Calu3 (cell line): ENCODE results near the gene IQSEC3. TPM values are rescaled to one million over a fixed set of nuclear protein-coding genes. Genes with fewer than 3 reads are reported as not detected.
"Not testable (repeated sequence)": the region's sequence is repeated elsewhere in the genome, so short reads cannot be mapped to it uniquely, and the experiment has no call there.

ENCODE experiments used
- BruUV-seq: library from RNA; stranded (reverse); fragments of 400-500 nt; replicated peaks from 2 replicates; lab custom pipeline; 2021; lab: Mats Ljungman, UMichigan
- CTCF ChIA-PET: fragments of 300-600 bp; sonication (Branson Sonifier 250); formaldehyde crosslinking; loops from one replicate; lab custom pipeline; 2022; ENCODE audit warnings: antibody characterized with exemption; lab: Charles Lee
- DNase-seq: peaks from one replicate; pipeline ENCODE4 v3.0.0; 2022
- H3K27ac Mint-ChIP-seq: one replicate; pipeline ENCODE4 v1.8.0; 2022; ENCODE audit warnings: mixed read lengths; ENCODE audit not compliant: unreplicated experiment
- H3K27me3 Mint-ChIP-seq: one replicate; pipeline ENCODE4 v1.8.0; 2022; ENCODE audit warnings: mixed read lengths; ENCODE audit not compliant: unreplicated experiment
- H3K36me3 Mint-ChIP-seq: one replicate; pipeline ENCODE4 v1.8.0; 2022; ENCODE audit warnings: mild to moderate bottlenecking, moderate library complexity, mixed read lengths; ENCODE audit not compliant: insufficient read depth, unreplicated experiment
- H3K4me1 Mint-ChIP-seq: one replicate; pipeline ENCODE4 v1.8.0; 2022; ENCODE audit warnings: mild to moderate bottlenecking, low read depth, mixed read lengths; ENCODE audit not compliant: unreplicated experiment
- H3K4me3 Mint-ChIP-seq: one replicate; pipeline ENCODE4 v1.8.0; 2022; ENCODE audit warnings: mild to moderate bottlenecking, low read depth, moderate library complexity, mixed read lengths; ENCODE audit not compliant: unreplicated experiment
- H3K9me3 Mint-ChIP-seq: one replicate; pipeline ENCODE4 v1.8.0; 2022; ENCODE audit warnings: low read depth, mixed read lengths; ENCODE audit not compliant: unreplicated experiment
- CTCF ChIP-seq: fragments of 200-600 bp; IDR thresholded peaks from one replicate; pipeline ENCODE4 v1.8.0; 2022; ENCODE audit warnings: antibody characterized with exemption; ENCODE audit not compliant: unreplicated experiment
- intact Hi-C: fragments of 100-400 bp; cut with micrococcal nuclease; formaldehyde crosslinking; loops from one replicate; pipeline ENCODE4 v1.10.0; 2022; ENCODE audit not compliant: unreplicated experiment
- total RNA-seq: library from RNA; stranded (reverse); gene quantifications from 2 replicates; pipeline ENCODE4 v1.2.3, GENCODE V29; 2022

IQSEC3 gene
- total RNA-seq, 1 experiment from 2014 or later = not detected

- H3K27me3 Mint-ChIP-seq = peaks cover 84% of the 10 kb centered on the region
- peaks cover 22% of the 10 kb centered on the region for H3K4me1 Mint-ChIP-seq
- peaks cover 9% of the 10 kb centered on the region for H3K36me3 Mint-ChIP-seq
- peak overlapping the region; percentile 34 for H3K27ac Mint-ChIP-seq
- peak overlapping the region; percentile 54 for H3K4me3 Mint-ChIP-seq
- CTCF ChIA-PET = no interaction called here
- no TSS peak for BruUV-seq
- intact Hi-C loops = no loop called here
- no peak for TF ChIP-seq CTCF
- no peak for DNase-seq
- peaks cover 2% of the 10 kb centered on the region for H3K9me3 Mint-ChIP-seq
These were observed 147.0 kb downstream of the IQSEC3 start for GRCh38 chr12:213527-213932.

GRCh38 chr12:214003-214741 is 147.6 kb downstream of the IQSEC3 start, which contains the start of gene SLC6A12:
SLC6A12 (minus strand) TSS chr12:214157; CDS start chr12:209986, 4,171 bp downstream.
- peaks cover 77% of the 10 kb centered on the region for H3K27me3 Mint-ChIP-seq
- BruUV-seq = no TSS peak
- H3K27ac Mint-ChIP-seq = peak within 1 kb of the TSS; percentile 34
- no peak for DNase-seq
- intact Hi-C loops = no loop called here
- H3K36me3 Mint-ChIP-seq = peaks cover 9% of the 10 kb centered on the region
- peak within 1 kb of the TSS; percentile 54 for H3K4me3 Mint-ChIP-seq
- H3K9me3 Mint-ChIP-seq = peaks cover 2% of the 10 kb centered on the region
- H3K4me1 Mint-ChIP-seq = peaks cover 22% of the 10 kb centered on the region
- CTCF ChIA-PET = no interaction called here
- no peak for TF ChIP-seq CTCF

DNA sequence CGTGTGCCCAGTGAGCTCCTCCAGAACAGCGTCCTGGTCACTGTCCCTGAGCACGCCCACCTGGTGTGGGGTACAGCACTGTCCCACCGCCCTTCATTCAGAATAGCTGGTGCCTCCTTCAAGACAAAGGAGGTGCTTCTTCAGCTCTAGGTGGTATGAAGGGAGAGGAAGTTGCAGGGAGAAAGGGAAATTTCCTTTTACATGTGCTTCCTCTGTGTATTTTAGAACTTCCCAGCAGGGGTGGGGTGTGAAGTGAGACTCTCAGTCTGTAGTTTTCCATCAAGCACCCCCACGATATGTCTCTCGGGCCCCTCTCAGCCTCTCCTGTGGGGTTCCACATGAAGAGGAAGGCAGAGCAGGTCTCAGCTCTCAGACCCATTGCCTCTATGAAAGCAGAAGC is 148.5 kb downstream of the IQSEC3 start:
- no peak overlapping the region for H3K27ac Mint-ChIP-seq
- H3K36me3 Mint-ChIP-seq = peaks cover 9% of the 10 kb centered on the region
- intact Hi-C loops = no loop called here
- CTCF ChIA-PET = no interaction called here
- H3K4me1 Mint-ChIP-seq = peaks cover 22% of the 10 kb centered on the region
- peaks cover 2% of the 10 kb centered on the region for H3K9me3 Mint-ChIP-seq
- H3K27me3 Mint-ChIP-seq = peaks cover 68% of the 10 kb centered on the region
- no peak for TF ChIP-seq CTCF
- no peak overlapping the region for H3K4me3 Mint-ChIP-seq
- DNase-seq = no peak
- BruUV-seq = no TSS peak

DNA sequence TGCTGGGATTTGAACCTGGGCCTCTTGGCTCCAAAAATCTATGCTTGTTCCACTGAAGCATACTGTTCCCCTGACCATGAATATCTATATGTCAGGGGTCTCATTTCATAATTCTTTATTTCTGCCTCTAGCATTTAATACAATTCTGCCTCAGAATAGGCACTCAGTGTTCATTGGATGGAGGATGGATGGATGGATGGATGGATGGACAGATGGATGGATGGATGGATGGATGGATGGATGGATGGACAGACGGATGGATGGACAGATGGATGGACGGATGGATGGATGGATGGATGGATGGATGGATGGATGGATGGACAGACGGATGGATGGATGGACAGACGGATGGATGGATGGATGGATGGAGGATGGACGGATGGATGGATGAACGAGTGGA is 150.5 kb downstream of the IQSEC3 start:
- H3K9me3 Mint-ChIP-seq, intact Hi-C loops, BruUV-seq, CTCF ChIA-PET, H3K36me3 Mint-ChIP-seq, DNase-seq, H3K27ac Mint-ChIP-seq, H3K4me3 Mint-ChIP-seq: not testable (repeated sequence)
- Mint-ChIP-seq H3K4me1 (peaks cover 20% of the 10 kb centered on the region), H3K27me3 (peaks cover 63% of the 10 kb centered on the region)

DNA sequence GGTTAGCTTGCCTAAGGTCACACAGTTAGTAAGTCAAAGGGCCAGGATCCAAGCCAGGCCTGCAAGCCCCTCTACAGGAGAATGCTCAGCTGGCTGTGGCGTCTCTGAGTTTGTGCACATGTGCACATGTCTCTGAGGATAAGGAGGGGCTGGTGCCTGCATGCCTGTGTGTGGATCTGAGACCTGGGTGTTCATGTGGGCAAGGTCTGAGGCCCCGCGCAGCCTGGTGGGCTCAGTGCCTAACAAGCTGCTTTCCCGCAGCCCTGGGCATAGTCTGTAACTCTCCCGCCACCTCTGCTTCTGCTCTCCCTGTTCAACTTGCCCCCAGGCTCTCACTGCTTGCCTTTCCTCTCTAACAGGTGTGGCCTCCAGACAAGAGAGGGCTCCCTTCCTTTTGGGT is 151.7 kb downstream of the IQSEC3 start:
- peaks cover 11% of the 10 kb centered on the region for H3K4me1 Mint-ChIP-seq
- CTCF ChIA-PET = no interaction called here
- H3K9me3 Mint-ChIP-seq = peaks cover 2% of the 10 kb centered on the region
- no peak for DNase-seq
- no peak overlapping the region for H3K27ac Mint-ChIP-seq
- H3K4me3 Mint-ChIP-seq = no peak overlapping the region
- intact Hi-C loops = no loop called here
- BruUV-seq = no TSS peak
- peaks cover 63% of the 10 kb centered on the region for H3K27me3 Mint-ChIP-seq
- peaks cover 6% of the 10 kb centered on the region for H3K36me3 Mint-ChIP-seq
- no peak for TF ChIP-seq CTCF
